Activated T-helper 1 cell treated with Interleukin-2 at 50 U/mL for 16 hours (primary cell): ENCODE data around the gene MARCKSL1.
"Not testable (repeated sequence)": the region's sequence is repeated elsewhere in the genome, so short reads cannot be mapped to it uniquely, and the experiment has no call there.

Experiments used
- DNase-seq: peaks from one replicate; pipeline ENCODE4 v3.0.0-alpha.2; 2020; ENCODE audit warnings: low read depth

The MARCKSL1 gene

GRCh38 chr1:32335790-32336590 lies at the start of gene MARCKSL1:
MARCKSL1 (minus strand) TSS chr1:32336233; CDS start chr1:32336033, 200 bp downstream.
- peak; percentile 84 for DNase-seq

GRCh38 chr1:32380057-32380456 lies 44.0 kb upstream of the MARCKSL1 start:
- DNase-seq, result no peak

- DNase-seq, result no peak
Observed at GRCh38 chr1:32377541-32378220, 41.6 kb upstream of the MARCKSL1 start.

GRCh38 chr1:32376199-32376598 lies 40.2 kb upstream of the MARCKSL1 start:
- no peak for DNase-seq

GRCh38 chr1:32373996-32374592 lies 38.1 kb upstream of the MARCKSL1 start:
- no peak for DNase-seq

GRCh38 chr1:32372149-32372756 lies 36.2 kb upstream of the MARCKSL1 start:
- DNase-seq, result peak; percentile 33

GRCh38 chr1:32367912-32368635 lies 32.0 kb upstream of the MARCKSL1 start:
- DNase-seq, result no peak

- no peak for DNase-seq
Observed at GRCh38 chr1:32365445-32365844, 29.4 kb upstream of the MARCKSL1 start.

GRCh38 chr1:32364836-32365235 lies 28.8 kb upstream of the MARCKSL1 start:
- DNase-seq, result no peak

GRCh38 chr1:32363713-32364112 lies 27.7 kb upstream of the MARCKSL1 start:
- DNase-seq, result no peak

- no peak for DNase-seq
Observed at GRCh38 chr1:32362474-32363313, 26.7 kb upstream of the MARCKSL1 start, which contains the start of the genes FAM229A and TSSK3. FAM229A (minus strand) TSS chr1:32362485; CDS start chr1:32362091, 394 bp downstream. TSSK3 (plus strand) TSS chr1:32362539; CDS start chr1:32362702, 163 bp downstream.

- DNase-seq, result no peak
Observed at GRCh38 chr1:32361674-32362473, 25.8 kb upstream of the MARCKSL1 start.

- DNase-seq, result no peak
Observed at GRCh38 chr1:32361308-32361673, 25.3 kb upstream of the MARCKSL1 start.

GRCh38 chr1:32358435-32358834 lies 22.4 kb upstream of the MARCKSL1 start:
- no peak for DNase-seq

GRCh38 chr1:32357614-32358013 lies 21.6 kb upstream of the MARCKSL1 start:
- no peak for DNase-seq

GRCh38 chr1:32356478-32356877 lies 20.4 kb upstream of the MARCKSL1 start:
- no peak for DNase-seq

- DNase-seq, result not testable (repeated sequence)
Observed at GRCh38 chr1:32355778-32356177, 19.7 kb upstream of the MARCKSL1 start.

- DNase-seq, result no peak
Observed at GRCh38 chr1:32353886-32354570, 18.0 kb upstream of the MARCKSL1 start.

GRCh38 chr1:32353431-32353830 lies 17.4 kb upstream of the MARCKSL1 start:
- DNase-seq, result no peak
